ENCODE data around the gene CCM2.

DNA sequence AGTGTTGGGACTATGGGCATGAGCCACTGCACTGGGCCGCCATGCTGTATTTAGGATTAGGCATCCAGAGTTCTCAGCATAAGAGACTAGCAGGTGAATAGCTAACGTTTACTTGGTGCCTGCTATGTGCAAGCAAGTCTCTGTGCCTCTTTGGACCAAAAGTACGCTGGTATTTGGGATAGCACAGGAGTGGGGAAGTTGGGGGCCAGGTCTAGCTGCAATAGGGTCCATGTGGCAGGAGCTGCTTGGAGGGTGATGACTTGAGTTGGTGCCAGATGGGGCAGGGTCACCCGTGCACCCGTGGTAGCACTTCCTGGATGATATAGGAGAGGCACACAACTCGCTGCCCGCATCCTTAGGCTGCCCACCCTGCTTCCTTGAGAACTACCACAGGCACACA lies 66.4 kb downstream of the CCM2 start:
- TF ChIP-seq POLR2AphosphoS5 (IDR thresholded peaks at IDR 0.05; ENCODE audit: low read depth, low read length), result no peak
- TF ChIP-seq POLR2A (IDR thresholded peaks at IDR 0.05; ENCODE audit: low read depth, low read length), result no peak
- no peak for TF ChIP-seq TAF1 (IDR thresholded peaks at IDR 0.05; ENCODE audit: borderline replicate concordance, low read depth, low read length)
